Activated CD4-positive, alpha-beta T cell treated with anti-CD3 and anti-CD28 coated beads, Interleukin-2, Interleukin-6, amounts not matched to agents 100 ng/mL and 50 ng/mL, durations not matched to agents 16 hours and 8 hours (primary cell): ENCODE results near the gene NANP.
"Not testable (repeated sequence)": the region's sequence is repeated elsewhere in the genome, so short reads cannot be mapped to it uniquely, and the experiment has no call there.

Source experiments
- DNase-seq: peaks from one replicate; pipeline ENCODE4 v3.0.0-alpha.2; 2020

NANP gene

DNA sequence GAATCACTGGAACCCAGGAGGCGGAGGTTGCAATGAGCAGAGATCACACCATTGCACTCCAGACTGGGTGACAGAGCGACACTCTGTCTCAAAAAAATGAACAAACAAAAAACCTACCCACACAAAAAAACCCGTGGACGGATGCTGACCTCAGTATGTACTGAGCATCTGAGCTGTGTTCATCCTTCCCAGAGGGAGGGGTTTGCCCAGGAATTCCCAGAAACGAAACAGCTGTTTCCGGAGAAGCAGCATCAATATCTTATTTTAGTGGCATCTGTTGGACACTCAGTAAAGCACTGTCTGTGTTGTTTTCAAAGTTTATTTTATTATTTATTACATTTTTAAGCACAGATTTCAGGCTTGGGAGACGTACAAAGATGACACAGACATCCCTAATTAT lies 18.7 kb downstream of the NANP start:
- DNase-seq: no peak

DNA sequence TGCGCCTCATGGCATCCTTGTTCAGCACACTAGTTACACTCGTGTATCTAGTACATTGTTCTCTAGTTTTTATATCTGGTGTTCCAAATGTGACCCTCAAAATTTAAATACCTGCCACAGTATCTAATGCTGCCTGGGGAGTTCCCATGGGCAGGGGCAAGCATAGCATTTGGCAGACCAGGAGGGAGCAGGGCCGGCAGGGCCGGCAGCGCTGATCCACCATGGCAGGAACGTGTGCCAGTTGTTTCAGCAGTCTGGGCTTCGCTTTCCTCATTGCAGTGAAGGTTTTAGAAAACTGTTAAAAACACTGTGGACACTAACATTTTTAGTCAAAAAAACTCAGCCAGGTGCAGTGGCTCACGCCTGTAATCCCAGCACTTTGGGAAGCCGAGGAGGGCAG lies 19.2 kb downstream of the NANP start:
- no peak for DNase-seq

DNA sequence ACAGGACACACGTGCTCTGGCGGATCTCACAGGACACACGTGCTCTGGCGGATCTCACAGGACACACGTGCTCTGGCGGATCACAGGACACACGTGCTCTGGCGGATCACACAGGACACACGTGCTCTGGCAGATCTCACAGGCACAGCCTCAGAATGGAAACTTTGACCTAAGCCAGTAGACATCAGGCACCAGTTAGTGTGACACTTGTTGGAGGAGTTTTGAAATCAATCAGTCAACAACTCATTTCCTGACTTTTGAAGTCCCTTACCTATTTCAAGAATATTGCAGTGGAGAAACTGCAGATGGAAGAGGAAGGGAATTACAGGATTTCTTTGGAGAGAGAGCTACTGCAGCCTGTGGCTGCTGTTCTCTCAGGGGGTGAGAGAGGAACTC lies 20.9 kb downstream of the NANP start:
- peak; percentile 62 for DNase-seq

DNA sequence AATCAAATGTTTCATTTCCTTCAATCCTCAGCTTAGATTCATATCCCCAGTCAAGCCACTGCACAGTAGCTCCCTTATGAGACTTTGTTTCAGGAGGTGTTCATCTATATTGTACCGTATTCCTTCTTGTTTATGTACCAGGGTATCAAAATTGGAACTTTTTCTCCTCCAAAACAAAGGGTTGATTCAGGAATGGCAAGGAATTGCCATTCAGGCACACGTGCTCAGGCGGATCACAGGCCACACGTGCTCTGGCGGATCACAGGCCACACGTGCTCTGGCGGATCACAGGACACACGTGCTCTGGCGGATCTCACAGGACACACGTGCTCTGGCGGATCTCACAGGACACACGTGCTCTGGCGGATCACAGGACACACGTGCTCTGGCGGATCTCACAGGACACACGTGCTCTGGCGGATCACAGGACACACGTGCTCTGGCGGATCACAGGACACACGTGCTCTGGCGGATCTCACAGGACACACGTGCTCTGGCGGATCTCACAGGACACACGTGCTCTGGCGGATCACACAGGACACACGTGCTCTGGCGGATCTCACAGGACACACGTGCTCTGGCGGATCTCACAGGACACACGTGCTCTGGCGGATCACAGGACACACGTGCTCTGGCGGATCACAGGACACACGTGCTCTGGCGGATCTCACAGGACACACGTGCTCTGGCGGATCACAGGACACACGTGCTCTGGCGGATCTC lies 21.5 kb downstream of the NANP start:
- DNase-seq: not testable (repeated sequence)

DNA sequence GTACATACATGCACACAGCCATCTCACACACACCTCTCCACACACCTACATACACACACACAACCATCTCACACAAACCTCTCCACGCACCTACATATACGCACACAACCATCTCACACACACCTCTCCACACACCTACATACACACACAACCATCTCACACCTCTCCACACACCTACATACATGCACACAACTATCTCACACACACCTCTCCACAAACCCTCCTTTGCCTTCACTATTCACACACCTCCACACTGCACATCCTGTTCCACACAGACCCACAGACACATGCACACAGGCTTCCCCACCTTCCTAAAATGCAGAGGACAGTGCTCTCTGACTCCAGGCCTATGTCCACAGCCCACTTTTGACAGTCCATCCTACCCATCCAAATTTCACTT lies 22.2 kb downstream of the NANP start:
- no peak for DNase-seq

DNA sequence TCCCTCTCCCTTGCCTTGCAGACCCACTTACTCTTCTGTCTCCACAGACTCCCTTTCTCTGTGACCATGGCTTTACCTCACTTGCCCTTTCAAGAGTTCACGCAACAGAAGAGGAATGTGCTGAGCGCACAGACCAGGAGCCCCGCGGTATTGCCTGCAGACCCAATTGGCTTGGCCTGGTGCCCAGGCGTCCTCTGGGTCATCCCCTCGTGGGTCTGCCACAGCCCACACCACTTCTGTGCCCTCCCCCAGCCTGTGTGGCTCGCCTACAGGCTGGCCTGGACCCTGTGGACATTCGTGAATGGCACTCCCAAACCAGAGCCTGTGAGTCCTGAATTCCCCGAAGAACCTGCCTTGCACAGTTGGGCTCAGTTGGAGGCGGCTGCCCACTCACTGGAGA lies 23.2 kb downstream of the NANP start:
- no peak for DNase-seq

DNA sequence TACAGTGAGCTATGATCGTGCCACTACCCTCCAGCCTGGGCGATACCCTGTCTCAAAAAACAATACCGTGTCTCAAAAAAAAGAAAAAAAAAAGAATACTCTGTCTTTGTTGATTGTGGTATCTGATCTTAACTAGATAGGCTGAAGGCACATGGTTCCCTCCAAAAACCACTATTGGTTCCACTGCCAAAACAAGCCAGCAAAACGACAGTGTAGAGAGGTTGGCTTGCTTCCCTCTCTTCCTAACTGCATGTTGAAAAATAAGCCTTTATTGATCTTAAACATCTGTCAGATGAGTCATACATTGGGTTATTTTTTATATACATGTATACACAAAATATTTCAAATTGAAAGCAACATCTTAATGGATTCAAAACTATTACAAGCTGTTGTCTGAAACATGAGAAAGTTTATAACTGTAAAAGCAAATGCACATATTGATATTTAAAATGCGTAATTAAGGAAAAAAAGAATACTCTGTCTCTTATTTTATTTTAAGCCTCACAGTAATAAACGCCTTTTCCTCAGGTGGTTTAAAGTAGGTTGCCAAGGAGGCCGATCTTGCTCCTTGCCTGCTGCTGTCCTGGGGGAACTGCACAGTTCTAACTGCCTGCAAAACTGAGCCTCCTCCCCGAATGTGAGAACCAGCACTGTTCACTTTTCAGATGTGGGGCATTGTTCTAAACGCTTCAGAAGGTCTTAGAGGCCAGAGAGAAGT lies 31.5 kb downstream of the NANP start:
- no peak for DNase-seq

DNA sequence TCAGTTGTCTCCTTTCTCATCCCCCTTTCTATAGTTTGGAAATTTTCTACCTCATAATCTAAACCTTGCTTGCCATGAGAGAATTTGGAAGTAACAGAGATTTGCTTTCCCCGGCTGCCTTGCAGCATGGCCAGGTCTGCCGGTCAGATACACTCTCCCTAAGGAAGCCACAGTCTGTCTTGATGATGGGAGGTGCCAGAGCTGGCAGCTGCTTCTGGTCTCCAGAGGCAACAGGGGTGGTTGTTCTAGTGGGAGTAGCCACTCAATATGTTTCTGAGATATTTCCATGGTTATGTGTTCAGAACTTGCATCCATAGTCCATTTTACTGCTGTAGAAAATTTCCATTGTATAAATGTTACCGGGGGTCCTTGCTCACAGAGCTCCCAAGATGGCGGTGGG lies 33.0 kb downstream of the NANP start:
- DNase-seq: not testable (repeated sequence)

DNA sequence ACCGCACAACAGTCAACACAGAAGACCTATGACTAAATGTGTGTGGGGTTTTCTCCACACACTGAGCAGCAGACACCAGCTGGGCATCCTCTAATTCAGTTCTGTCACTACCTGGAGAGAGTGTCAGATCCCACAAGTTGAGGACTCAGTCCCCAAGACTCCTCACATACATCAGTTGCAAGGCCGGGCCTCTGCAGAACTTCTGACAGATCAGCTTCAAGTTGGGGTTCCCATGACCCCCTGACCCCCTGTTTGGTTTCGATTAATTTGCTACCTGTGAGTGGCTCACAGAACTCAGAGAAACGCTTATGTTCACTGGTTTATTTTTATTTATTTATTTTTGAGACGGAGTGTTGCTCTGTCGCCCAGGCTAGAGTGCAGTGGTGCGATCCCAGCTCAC lies 35.3 kb downstream of the NANP start:
- DNase-seq: no peak

DNA sequence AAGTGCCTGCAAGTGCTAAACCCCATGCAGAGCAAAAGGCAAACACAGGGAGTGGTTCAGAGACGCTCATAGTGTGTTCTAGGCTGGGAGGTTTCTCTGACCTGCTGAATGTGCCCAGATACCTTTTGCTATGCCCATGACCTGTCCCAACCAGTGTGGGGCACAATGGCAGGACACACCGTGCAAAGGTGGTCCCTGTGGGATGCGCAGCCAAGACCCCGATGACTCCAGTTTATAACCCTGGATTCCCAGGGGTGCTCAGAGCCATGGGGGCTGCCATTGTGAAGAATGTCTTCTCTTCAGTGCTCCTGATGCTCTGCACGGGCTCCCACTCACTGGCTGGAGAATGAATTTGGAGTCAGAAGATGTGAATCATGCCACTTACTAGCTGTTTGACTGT lies 36.3 kb downstream of the NANP start:
- DNase-seq: no peak

DNA sequence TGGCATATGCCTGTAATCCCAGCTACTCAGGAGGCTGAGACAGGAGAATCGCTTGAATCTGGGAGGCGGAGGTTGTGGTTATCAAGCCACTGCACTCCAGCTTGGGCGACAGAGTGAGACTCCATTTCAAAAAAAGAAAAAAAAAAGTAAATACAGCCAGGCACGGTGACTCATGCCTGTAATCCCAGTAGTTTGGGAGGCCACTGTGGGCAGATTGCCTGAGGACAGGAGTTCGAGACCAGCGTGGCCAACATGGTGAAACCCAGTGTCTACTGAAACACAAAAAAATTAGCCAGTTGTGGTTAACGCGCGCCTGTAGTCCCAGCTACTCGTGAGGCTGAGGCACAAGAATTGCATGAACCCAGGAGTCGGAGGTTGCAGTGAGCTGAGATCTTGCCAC lies 36.9 kb downstream of the NANP start:
- DNase-seq: no peak

DNA sequence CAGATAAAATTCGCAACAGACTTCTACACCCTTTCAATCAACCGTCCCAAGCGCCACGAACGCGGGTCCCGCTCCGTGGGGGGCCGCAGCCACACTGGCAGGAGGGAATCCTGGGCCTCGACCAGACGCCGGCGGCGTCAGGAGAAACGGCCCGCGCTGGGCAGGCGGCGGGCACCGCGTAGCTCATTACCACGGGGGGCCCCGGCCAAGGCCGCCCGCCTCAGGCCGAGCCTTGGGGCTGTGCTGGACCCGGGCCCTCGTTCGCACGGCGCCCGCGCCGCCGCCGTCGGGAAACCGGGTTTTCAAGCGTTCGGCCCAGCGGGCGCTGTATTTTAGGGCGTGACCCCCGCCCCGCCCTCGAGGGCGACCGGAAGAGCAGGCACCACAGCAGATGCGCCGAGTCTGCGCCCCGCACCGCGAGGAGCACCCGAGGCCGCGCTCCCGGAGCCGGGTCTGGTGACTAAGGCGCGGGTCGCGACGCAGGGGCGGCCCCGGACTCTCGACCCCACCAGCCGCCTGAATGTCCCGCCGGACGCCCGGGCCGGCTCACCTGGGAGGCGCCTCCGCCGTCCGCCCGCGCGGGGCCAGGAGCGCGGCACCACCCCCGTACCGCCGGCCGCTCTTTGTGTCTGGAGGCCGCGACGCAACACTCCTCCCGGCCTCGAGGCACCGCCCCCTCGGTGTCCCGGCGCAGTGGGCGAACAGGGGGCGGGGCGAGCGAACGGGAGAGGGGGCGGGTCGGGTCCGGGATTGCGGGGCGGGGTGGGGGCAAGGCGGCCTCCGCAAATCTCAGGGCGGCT lies 38.7 kb downstream of the NANP start, which contains the start of gene NINL:
TSS of gene NINL (minus strand) at position 627 of the 800 bp plus-strand sequence. CDS start 58,944 bp downstream, outside the sequence.
- DNase-seq: peak; percentile 57

DNA sequence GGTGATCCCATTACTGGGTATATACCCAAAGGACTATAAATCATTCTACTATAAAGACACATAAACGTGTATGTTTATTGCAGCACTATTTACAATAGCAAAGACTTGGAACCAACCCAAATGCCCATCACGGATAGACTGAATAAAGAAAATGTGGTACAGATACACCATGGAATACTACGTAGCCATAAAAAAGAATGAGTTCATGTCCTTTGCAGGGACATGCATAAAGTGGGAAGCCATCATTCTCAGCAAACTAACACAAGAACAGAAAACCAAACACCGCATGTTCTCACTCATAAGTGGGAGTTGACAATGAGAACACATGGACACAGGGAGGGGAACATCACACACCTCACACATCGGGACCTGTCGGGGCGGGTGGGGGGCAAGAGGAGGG lies 40.2 kb downstream of the NANP start:
- DNase-seq: not testable (repeated sequence)

DNA sequence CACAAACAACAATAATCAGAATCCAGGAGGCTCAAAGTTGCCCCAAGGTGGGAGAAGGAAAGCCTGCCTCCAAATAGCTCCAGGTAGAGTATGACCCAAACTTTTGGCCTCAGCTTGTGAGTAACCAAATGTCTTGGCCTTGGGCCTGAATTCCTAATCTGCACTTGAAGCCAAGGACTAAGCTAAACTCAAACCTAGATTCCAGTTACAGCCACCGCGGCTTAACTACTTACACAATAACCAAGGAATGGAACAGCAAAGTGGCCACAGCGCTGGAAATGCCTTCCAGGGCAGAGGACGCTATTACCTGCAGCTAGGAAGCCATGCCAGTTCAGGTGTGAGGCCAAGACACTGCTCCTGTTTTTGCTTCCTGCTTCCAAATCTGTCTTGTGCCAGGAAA lies 43.1 kb downstream of the NANP start:
- no peak for DNase-seq

DNA sequence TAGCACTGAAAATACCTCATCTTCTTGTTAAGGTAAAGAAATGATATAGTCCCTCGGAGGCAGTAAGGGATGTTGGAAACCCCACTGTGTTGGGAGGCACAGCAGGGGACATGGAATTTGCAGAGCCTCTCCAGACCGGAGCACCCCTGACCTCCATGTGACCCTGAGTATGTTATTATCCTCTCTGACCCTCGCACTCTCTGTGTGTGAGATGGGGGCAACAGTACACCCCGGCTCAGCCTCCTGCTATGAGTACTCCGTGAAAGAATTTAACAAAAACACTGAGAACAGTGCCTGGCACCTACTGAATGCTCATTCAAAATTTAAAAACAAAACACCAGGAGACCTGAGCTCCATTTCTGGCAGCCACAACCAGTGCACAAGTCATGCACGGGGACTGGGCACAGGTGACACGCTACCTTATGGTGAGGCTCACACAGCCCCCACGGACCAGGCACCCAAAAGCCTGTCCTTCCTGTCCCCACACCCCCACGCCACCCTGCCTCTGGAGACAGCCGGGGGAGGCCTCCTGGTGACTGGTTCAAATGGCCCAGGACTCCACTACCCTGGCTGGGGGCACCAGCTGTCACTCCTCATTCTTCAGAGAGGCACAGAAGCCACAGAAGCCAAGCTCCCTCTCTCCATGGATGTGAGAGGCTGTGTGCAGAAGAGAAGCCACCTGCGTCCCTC lies 44.6 kb downstream of the NANP start:
- DNase-seq: no peak

DNA sequence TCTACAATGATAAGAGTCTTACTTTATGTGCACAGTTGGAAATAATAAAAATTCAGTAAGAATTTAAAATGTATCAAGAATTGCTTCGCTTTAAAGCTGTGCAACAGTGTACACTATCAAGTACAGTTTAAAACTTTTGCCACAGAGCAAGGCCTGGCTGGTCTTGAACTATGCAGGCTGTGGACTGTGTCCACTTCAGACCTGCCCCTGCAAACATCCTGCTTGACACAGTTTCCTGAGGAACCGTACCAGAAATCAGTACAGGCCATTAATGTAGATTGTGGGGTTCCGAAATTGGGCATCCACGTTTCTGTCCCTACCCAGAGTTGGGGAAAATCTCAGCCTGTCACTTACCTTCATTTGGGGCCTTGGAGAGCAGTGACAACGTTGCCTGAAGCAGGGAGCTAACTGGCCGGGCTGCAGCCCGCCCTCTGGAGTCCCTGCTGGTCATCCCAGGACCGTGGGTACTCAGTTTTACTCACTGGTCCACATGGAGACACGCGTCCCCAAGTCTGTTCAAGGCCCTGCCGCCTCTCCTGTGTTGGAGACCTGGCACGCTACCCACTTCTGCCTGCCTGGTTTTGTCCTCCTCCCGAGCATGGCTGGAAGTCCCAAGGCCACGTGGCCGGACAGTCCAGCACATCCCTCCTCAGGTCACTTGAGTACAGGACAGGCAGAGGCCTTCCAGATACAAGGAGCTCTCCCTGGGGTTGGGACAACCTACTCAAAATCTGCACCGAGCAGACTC lies 46.9 kb downstream of the NANP start:
- DNase-seq: no peak

DNA sequence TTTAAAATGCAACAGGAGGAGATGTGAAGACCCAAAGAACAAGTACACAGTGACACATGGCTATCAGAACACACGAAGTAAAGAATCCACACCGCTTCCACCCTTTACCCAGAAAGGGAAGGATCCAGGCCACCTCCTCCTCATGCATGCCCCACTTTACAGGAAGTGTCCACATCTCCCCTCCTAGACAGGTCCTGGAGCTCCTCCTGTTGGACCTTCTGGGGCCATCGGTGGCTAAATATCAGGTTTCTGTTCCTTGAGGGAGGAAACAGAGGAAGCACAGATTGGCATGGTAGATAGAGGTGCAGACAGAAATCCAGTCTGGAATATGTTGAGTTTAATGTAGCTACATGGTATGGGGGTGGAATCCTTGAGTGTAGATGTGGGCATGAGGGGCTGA lies 49.4 kb downstream of the NANP start:
- DNase-seq: no peak

DNA sequence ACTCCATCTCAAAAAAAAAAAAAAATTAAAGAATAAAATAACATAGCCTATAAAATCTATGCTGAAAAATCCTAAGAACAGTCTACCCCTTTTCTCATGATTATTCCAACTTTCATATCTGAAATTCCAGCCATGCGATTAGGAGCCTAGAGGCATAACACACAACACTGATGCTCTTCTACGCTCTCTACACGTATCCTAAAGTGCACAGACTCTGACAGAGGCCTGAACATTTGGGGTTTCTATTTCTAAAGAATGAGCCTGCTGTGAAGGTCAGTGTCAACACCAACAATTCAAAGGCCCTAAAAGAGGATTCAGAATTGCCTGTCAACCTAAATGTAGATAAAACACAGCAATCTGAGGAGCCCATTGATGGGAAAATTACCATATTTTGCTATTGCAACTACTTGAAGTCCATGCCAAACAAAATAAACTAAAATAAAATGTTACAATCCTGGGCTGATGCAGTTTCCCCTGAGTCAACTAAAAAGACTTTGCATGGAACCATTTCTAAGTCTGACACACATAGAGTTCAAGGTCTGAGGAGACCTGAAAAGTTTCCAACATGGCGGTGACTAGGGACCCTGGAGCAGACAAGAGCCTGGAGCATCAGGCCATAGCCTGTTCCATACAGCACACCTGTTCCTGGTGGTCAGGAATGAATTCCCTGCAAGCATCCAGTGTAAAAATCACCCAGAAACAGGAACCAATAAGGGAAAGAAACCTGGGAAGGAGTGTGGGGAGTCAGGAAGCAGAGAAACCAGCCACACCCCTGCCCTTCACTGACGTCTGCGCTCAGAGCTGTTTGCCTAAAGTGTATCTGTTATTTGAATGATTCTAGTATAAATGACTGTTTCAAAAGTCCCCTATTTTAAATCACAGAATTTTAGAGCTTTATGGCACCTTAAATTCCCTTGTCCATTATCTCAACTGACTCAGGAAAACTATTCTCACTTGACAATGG lies 50.2 kb downstream of the NANP start:
- DNase-seq: no peak

DNA sequence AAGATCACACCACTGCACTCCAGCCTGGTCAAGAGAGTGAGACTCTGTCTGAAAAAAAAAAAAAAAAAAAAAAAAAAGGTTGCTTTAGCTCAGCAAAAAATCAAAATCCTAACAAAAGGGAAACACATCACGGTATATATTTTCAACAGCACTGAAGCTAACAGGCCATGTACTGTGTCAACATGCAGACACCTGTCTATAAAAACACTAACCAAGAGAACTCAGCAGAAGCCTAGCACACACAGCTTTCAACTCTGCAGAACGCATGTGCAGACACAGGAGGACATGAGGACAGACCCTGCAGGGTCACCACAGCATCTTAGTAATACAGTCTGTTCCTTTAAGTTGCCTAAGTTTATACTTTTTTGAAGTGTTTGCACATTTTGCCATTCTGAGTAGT lies 52.0 kb downstream of the NANP start:
- no peak for DNase-seq

DNA sequence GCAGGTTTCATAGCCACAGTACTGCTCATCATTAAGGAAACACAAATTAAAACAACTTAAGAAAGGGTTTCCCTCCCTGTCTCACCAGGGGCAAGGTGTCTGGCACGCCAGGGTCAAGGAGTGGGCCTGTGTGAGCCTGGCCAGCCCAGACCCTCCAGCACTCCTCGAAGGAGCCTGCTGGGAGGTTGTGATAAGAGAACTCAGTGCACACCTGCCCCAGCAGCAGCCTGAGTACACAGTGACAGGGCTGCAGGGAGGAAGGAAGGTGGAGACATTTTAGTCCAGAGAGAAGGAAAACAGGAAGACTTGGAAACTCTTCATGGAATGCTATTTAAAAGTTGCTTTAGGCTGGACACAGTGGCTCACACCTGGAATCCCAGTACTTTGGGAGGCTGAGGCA lies 52.6 kb downstream of the NANP start:
- no peak for DNase-seq

DNA sequence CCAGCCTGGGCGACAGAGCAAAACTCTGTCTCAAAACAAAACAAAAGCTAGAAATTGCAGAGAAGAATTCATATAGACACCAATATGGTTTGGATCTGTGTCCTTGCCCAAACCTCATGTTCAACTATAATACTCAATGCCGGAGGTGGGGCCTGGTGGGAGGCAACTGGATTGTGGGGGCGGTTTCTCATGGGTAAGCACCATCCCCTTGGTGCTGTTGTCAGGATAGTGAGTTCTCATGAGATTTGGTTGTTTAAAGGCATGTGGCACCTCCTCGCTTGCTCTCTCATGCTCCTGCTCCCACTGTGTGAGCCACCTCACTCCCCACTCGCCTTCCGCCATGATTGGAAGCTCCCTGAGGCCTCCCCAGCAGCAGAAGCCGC lies 53.7 kb downstream of the NANP start:
- no peak for DNase-seq
